Measurements from ENCODE around the gene CCDC80.

DNA sequence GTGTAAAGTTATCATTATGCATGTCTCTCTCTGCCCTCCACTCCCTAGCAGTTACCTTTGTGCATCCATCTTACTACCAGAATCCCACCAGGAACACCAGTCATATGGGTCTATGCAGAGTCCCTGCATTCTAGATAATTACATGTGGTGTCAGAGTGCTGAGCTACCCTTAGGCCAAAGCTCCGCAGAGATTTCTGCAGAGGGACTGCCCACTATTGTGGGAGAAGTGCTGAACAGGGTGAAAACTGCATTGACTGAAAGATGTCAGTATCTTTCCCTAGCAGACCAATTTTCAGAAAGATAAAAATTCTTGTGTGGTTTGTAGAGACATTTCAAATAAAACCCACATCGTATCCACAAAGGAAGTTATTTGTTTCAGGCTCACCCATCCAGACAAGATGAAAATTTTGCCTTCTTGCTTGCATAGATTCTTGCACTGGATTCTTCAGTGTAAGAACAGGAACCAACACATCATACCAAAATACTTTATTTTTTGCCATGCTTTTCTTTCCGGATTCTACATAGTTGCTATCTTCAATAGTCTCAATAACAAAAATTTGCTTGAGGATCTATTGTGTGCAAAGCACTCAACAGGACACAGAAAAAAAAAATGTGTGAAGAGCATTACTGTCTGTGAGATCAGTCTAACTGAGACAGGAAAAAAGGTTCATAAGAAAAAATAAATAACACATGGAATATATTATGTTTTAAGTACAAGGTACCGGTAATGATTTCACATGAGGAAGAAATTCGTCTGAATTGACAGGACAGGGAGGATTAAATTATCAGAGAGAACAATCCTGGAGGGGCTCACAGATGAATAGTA, 32.0 kb upstream of the CCDC80 start:
- TF ChIP-seq, protein P1, sequence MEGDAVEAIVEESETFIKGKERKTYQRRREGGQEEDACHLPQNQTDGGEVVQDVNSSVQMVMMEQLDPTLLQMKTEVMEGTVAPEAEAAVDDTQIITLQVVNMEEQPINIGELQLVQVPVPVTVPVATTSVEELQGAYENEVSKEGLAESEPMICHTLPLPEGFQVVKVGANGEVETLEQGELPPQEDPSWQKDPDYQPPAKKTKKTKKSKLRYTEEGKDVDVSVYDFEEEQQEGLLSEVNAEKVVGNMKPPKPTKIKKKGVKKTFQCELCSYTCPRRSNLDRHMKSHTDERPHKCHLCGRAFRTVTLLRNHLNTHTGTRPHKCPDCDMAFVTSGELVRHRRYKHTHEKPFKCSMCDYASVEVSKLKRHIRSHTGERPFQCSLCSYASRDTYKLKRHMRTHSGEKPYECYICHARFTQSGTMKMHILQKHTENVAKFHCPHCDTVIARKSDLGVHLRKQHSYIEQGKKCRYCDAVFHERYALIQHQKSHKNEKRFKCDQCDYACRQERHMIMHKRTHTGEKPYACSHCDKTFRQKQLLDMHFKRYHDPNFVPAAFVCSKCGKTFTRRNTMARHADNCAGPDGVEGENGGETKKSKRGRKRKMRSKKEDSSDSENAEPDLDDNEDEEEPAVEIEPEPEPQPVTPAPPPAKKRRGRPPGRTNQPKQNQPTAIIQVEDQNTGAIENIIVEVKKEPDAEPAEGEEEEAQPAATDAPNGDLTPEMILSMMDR (conservative IDR thresholded peaks at IDR 0.05; ENCODE audit: low read depth, low read length): no peak
- TF ChIP-seq POLR2A (IDR thresholded peaks at IDR 0.05; ENCODE audit: low read depth, low read length): no peak

All from IMR-90 (cell line).